ENCODE data around the gene XG. TPM values are rescaled to one million over a fixed set of nuclear protein-coding genes. Genes with fewer than 3 reads are reported as not detected.

Gene XG
- total and polyA plus RNA-seq, 2 donors (not counting 3 experiments of a cell fraction or from before 2014, with no cell fraction given), result 0.10 TPM; not detected in 1

DNA sequence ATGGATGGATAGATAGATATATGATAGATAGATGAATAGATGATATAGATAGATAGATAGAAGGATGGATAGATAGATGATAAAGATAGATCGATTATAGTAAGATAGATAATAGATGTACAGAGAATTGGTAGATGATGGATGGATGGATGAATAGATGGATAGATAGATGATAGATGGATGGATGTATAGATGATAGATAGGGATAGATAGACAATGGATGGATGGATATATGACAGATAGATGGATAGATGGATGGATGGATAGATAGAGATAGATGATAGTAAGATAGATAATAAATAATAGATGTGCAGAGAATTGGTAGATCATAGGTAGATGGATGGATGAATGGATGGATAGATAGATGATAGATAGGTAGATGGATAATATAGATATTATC is 89.1 kb downstream of the XG start:
- Histone ChIP-seq H3K9ac (replicated peaks; ENCODE audit: extremely low read depth, insufficient read depth, low read length) (no peak overlapping the region), H3K4me2 (ENCODE audit: insufficient read depth, low read length) (no peak overlapping the region), H3K4me1 (ENCODE audit: control insufficient read depth, extremely low read depth, insufficient read depth, low read length) (no peaks in the 10 kb centered on the region), H3K9me1 (replicated peaks; ENCODE audit: control insufficient read depth, extremely low read depth, insufficient read depth, low read length) (no peaks in the 10 kb centered on the region), H3K79me2 (ENCODE audit: control insufficient read depth, insufficient read depth, low read length) (no peaks in the 10 kb centered on the region), H3K4me3 (replicated peaks in 1 of 3; ENCODE audit: insufficient read depth in 1 of 3, low read depth in 1 of 3, low read length in 3 of 3) (no peak overlapping the region), H3K27ac (ENCODE audit: insufficient read depth, low read depth, low read length) (no peak overlapping the region), H4K20me1 (replicated peaks; ENCODE audit: control insufficient read depth, extremely low read depth, insufficient read depth, low read length) (no peaks in the 10 kb centered on the region), H3K9me3 (replicated peaks; ENCODE audit: control insufficient read depth, insufficient read depth, low read length) (no peaks in the 10 kb centered on the region), H2AFZ (ENCODE audit: low read depth, low read length) (no peak overlapping the region), H3K36me3 (ENCODE audit: control insufficient read depth in 2 of 2, extremely low read depth in 1 of 2, insufficient read depth in 2 of 2, low read length in 2 of 2) (no peaks in the 10 kb centered on the region), H3K27me3 (ENCODE audit: control insufficient read depth in 2 of 2, insufficient read depth in 2 of 2, low read length in 2 of 2) (no peaks in the 10 kb centered on the region)
- TF ChIP-seq GATA2 (IDR thresholded peaks at IDR 0.05; ENCODE audit: insufficient read depth, insufficient read length, low read depth, low read length) (no peak), POLR2A (IDR thresholded peaks at IDR 0.05; ENCODE audit: low read depth, low read length) (no peak), MYC (IDR thresholded peaks at IDR 0.05; ENCODE audit: low read depth, low read length) (no peak), FOS (IDR thresholded peaks at IDR 0.05; ENCODE audit: borderline replicate concordance, insufficient read depth, low read length) (no peak), JUN (IDR thresholded peaks at IDR 0.05; ENCODE audit: borderline replicate concordance, insufficient read depth, insufficient read length, low read depth) (no peak), POLR2AphosphoS5 (IDR thresholded peaks at IDR 0.05; ENCODE audit: insufficient read depth, low read depth, low read length) (no peak), EZH2 (IDR thresholded peaks at IDR 0.05; ENCODE audit: borderline replicate concordance, low read depth, low read length, severe bottlenecking) (no peak)
- TF ChIP-seq, protein P1, sequence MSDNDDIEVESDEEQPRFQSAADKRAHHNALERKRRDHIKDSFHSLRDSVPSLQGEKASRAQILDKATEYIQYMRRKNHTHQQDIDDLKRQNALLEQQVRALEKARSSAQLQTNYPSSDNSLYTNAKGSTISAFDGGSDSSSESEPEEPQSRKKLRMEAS (IDR thresholded peaks at IDR 0.05; ENCODE audit: insufficient read depth, insufficient read length), result no peak
- TF ChIP-seq, protein P2, sequence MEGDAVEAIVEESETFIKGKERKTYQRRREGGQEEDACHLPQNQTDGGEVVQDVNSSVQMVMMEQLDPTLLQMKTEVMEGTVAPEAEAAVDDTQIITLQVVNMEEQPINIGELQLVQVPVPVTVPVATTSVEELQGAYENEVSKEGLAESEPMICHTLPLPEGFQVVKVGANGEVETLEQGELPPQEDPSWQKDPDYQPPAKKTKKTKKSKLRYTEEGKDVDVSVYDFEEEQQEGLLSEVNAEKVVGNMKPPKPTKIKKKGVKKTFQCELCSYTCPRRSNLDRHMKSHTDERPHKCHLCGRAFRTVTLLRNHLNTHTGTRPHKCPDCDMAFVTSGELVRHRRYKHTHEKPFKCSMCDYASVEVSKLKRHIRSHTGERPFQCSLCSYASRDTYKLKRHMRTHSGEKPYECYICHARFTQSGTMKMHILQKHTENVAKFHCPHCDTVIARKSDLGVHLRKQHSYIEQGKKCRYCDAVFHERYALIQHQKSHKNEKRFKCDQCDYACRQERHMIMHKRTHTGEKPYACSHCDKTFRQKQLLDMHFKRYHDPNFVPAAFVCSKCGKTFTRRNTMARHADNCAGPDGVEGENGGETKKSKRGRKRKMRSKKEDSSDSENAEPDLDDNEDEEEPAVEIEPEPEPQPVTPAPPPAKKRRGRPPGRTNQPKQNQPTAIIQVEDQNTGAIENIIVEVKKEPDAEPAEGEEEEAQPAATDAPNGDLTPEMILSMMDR (IDR thresholded peaks at IDR 0.05; ENCODE audit: extremely low read depth in 1 of 2, insufficient read depth in 1 of 2, low read depth in 1 of 2, low read length in 2 of 2), result no peak
- dilution Hi-C loops (cut with MboI; ENCODE audit: extremely low pct_ligation_motif_present, low sequenced_read_pairs), result no loop called here
- POLR2A ChIA-PET, result no interaction called here
- DNase-seq (ENCODE audit: low read depth, low spot score) (no peak), FAIRE-seq (no peak)
- intact Hi-C loops (cut with micrococcal nuclease), result no loop called here
- CTCF ChIA-PET, result no interaction called here
- BruUV-seq (replicated peaks), result no TSS peak
